ENCODE measurements around the gene NOP9.
A peak's percentile ranks its signal among the peaks of the same experiment; 100 is the strongest.

Gene NOP9

GRCh38 chr14:24334431-24335291 lies 35.0 kb downstream of the NOP9 start, which contains the start of gene ADCY4:
TSS of gene ADCY4 (minus strand) at chr14:24335071. CDS start at chr14:24334652, 419 bp downstream.
- peaks cover 8% of the 10 kb centered on the region for H3K4me1 ChIP-seq
- H3K9ac ChIP-seq = no peak within 1 kb of the TSS
- no peak within 1 kb of the TSS for H2AFZ ChIP-seq
- peak within 1 kb of the TSS; percentile 63 for H3K4me2 ChIP-seq (ENCODE audit: low read length)
- peak within 1 kb of the TSS; percentile 46 for H3K4me3 ChIP-seq (ENCODE audit: low read depth, low read length)
- H3K79me2 ChIP-seq = no peaks in the 10 kb centered on the region
- H3K27ac ChIP-seq = peak within 1 kb of the TSS; percentile 68
- no peaks in the 10 kb centered on the region for H3K9me3 ChIP-seq (ENCODE audit: control insufficient read depth, low read length)
- H3K36me3 ChIP-seq (ENCODE audit: control insufficient read depth, insufficient read depth, low read length) = no peaks in the 10 kb centered on the region
- TF ChIP-seq CTCF (IDR thresholded peaks at IDR 0.05) = no peak
- H3K27me3 ChIP-seq (ENCODE audit: control insufficient read depth, insufficient read depth, low read length) = no peaks in the 10 kb centered on the region

- Histone ChIP-seq H3K27ac (peak overlapping the region; percentile 68), H3K4me3 (ENCODE audit: low read depth, low read length) (no peak overlapping the region), H3K4me2 (ENCODE audit: low read length) (no peak overlapping the region), H3K4me1 (peaks cover 8% of the 10 kb centered on the region), H3K9ac (no peak overlapping the region), H3K79me2 (no peaks in the 10 kb centered on the region), H3K27me3 (ENCODE audit: control insufficient read depth, insufficient read depth, low read length) (no peaks in the 10 kb centered on the region), H3K36me3 (ENCODE audit: control insufficient read depth, insufficient read depth, low read length) (no peaks in the 10 kb centered on the region), H3K9me3 (ENCODE audit: control insufficient read depth, low read length) (no peaks in the 10 kb centered on the region), H2AFZ (no peak overlapping the region)
- no peak for TF ChIP-seq CTCF (IDR thresholded peaks at IDR 0.05)
Observed at GRCh38 chr14:24335461-24336171, 36.0 kb downstream of the NOP9 start.

GRCh38 chr14:24337144-24337823 lies 37.6 kb downstream of the NOP9 start:
- H3K4me3 ChIP-seq (ENCODE audit: low read depth, low read length) = no peak overlapping the region
- TF ChIP-seq CTCF (IDR thresholded peaks at IDR 0.05) = no peak
- no peaks in the 10 kb centered on the region for H3K36me3 ChIP-seq (ENCODE audit: control insufficient read depth, insufficient read depth, low read length)
- peaks cover 8% of the 10 kb centered on the region for H3K4me1 ChIP-seq
- H3K9me3 ChIP-seq (ENCODE audit: control insufficient read depth, low read length) = no peaks in the 10 kb centered on the region
- no peaks in the 10 kb centered on the region for H3K27me3 ChIP-seq (ENCODE audit: control insufficient read depth, insufficient read depth, low read length)
- H2AFZ ChIP-seq = no peak overlapping the region
- no peak overlapping the region for H3K9ac ChIP-seq
- no peak overlapping the region for H3K4me2 ChIP-seq (ENCODE audit: low read length)
- H3K27ac ChIP-seq = no peak overlapping the region
- H3K79me2 ChIP-seq = no peaks in the 10 kb centered on the region

GRCh38 chr14:24337824-24338175 lies 38.1 kb downstream of the NOP9 start:
- Histone ChIP-seq H2AFZ (no peak overlapping the region), H3K9me3 (ENCODE audit: control insufficient read depth, low read length) (no peaks in the 10 kb centered on the region), H3K9ac (no peak overlapping the region), H3K4me1 (peaks cover 3% of the 10 kb centered on the region), H3K27me3 (ENCODE audit: control insufficient read depth, insufficient read depth, low read length) (no peaks in the 10 kb centered on the region), H3K4me3 (ENCODE audit: low read depth, low read length) (no peak overlapping the region), H3K4me2 (ENCODE audit: low read length) (no peak overlapping the region), H3K36me3 (ENCODE audit: control insufficient read depth, insufficient read depth, low read length) (no peaks in the 10 kb centered on the region), H3K27ac (no peak overlapping the region), H3K79me2 (no peaks in the 10 kb centered on the region)
- no peak for TF ChIP-seq CTCF (IDR thresholded peaks at IDR 0.05)
